HepG2 (cell line): ENCODE results near the gene FBF1. TPM values are rescaled to one million over a fixed set of nuclear protein-coding genes. Genes with fewer than 3 reads are reported as not detected.

ENCODE experiments used
- ATF1 ChIP-seq: IDR thresholded peaks from 2 replicates; pipeline ENCODE4 v1.6.1; 2016; ENCODE audit warnings: mild to moderate bottlenecking, control low read depth
- BHLHE40 ChIP-seq: IDR thresholded peaks from 2 replicates; pipeline ENCODE4 v1.6.1; 2011; ENCODE audit warnings: low read length, improper control_type of control experiment
- CERS6 ChIP-seq: sonication (generic); formaldehyde crosslinking; IDR thresholded peaks from 2 replicates; pipeline ENCODE4 v1.5.0; 2020; ENCODE audit warnings: missing genetic modification reagents
- EZH2 ChIP-seq: conservative IDR thresholded peaks from 2 replicates; pipeline ENCODE4 v1.6.1; 2012; ENCODE audit warnings: mild to moderate bottlenecking, low read depth, low read length, moderate library complexity
- HIC2 ChIP-seq: sonication (generic); formaldehyde crosslinking; IDR thresholded peaks from 2 replicates; pipeline ENCODE4 v1.9.0; 2022; ENCODE audit warnings: low read depth, missing genetic modification reagents
- HMG20B ChIP-seq: conservative IDR thresholded peaks from 2 replicates; pipeline ENCODE4 v1.6.1; 2016; ENCODE audit warnings: missing genetic modification reagents, missing compliant biosample characterization
- NR2F2 ChIP-seq: IDR thresholded peaks from 2 replicates; pipeline ENCODE4 v1.6.1; 2012; ENCODE audit warnings: low read depth, inconsistent platforms, borderline replicate concordance
- STAT5B ChIP-seq: sonication (generic); formaldehyde crosslinking; IDR thresholded peaks from 2 replicates; pipeline ENCODE4 v1.4.0; 2020; ENCODE audit warnings: missing genetic modification reagents
- ZBTB37 ChIP-seq: sonication (generic); formaldehyde crosslinking; IDR thresholded peaks from 2 replicates; pipeline ENCODE4 v1.4.0; 2020; ENCODE audit warnings: mild to moderate bottlenecking, missing genetic modification reagents
- ZNF337 ChIP-seq: sonication (generic); formaldehyde crosslinking; IDR thresholded peaks from 2 replicates; pipeline ENCODE4 v1.5.1; 2020; ENCODE audit warnings: missing genetic modification reagents, low read depth, mild to moderate bottlenecking, borderline replicate concordance
- ZNF343 ChIP-seq: sonication (generic); formaldehyde crosslinking; IDR thresholded peaks from 2 replicates; pipeline ENCODE4 v1.4.0; 2020; ENCODE audit warnings: mild to moderate bottlenecking, missing genetic modification reagents
- ZNF503 ChIP-seq: sonication (generic); formaldehyde crosslinking; IDR thresholded peaks from 2 replicates; pipeline ENCODE4 v1.4.0; 2020; ENCODE audit warnings: missing genetic modification reagents
- ZNF557 ChIP-seq: sonication (generic); formaldehyde crosslinking; IDR thresholded peaks from 2 replicates; pipeline ENCODE4 v1.4.0; 2020; ENCODE audit warnings: missing genetic modification reagents
- ZNF558 ChIP-seq: sonication (generic); formaldehyde crosslinking; IDR thresholded peaks from 2 replicates; pipeline ENCODE4 v1.9.0; 2022; ENCODE audit warnings: mild to moderate bottlenecking, missing genetic modification reagents, borderline replicate concordance
- ZNF670 ChIP-seq: sonication (generic); formaldehyde crosslinking; IDR thresholded peaks from 2 replicates; pipeline ENCODE4 v1.8.0; 2022; ENCODE audit warnings: mild to moderate bottlenecking, missing genetic modification reagents, borderline replicate concordance
- ZNF761 ChIP-seq: sonication (generic); formaldehyde crosslinking; conservative IDR thresholded peaks from 2 replicates; pipeline ENCODE4 v1.4.0; 2020; ENCODE audit warnings: mild to moderate bottlenecking, missing genetic modification reagents
- ZZZ3 ChIP-seq: sonication (generic); formaldehyde crosslinking; IDR thresholded peaks from 2 replicates; pipeline ENCODE4 v1.4.0; 2020; ENCODE audit warnings: missing genetic modification reagents, mild to moderate bottlenecking, borderline replicate concordance
- polyA plus RNA-seq, 8 experiments: library from polyadenylated mRNA; depleted of rRNA in 3 of 8; stranded (reverse) in 7 of 8; unstranded in 1 of 8; fragments of >200 nt; fragmentation: Illumina TruSeq in 4 of 8; extraction: Trizol in 4 of 8; gene quantifications; 2 replicates each; pipeline versions ENCODE4 v1.2.1 to v1.2.3, GENCODE V29; 2011 to 2016; ENCODE audit warnings: low read depth in 4 of 8, missing spikeins in 1 of 8, mixed read lengths in 1 of 8; ENCODE audit not compliant: insufficient read depth in 1 of 8
- total RNA-seq, 5 experiments: library from RNA; depleted of rRNA; stranded (reverse); fragments of >200 nt; fragmentation: Illumina TruSeq; extraction: Trizol; gene quantifications; 2 replicates each; pipeline ENCODE4 v1.2.3, GENCODE V29; 2016; ENCODE audit warnings: low read depth in 1 of 5

FBF1 gene
- total and polyA plus RNA-seq, 2 of the 13 experiments (the other 11 are each of a cell fraction or from before 2014, with no cell fraction given), result 2.4 to 8.1 TPM

- TF ChIP-seq CERS6 (CRISPR knock-in tag) (no peak), NR2F2 (peak; percentile 80), STAT5B (CRISPR knock-in tag) (no peak; the same call in 1 of the 2 replicates), BHLHE40 (no peak), HMG20B (CRISPR knock-in tag) (peak; percentile 39; the same call in 1 of the 2 replicates), ZNF557 (CRISPR knock-in tag) (peak; percentile 37; the same call in 1 of the 2 replicates), ZNF503 (CRISPR knock-in tag) (peak; percentile 89), ZNF761 (CRISPR knock-in tag) (0 out of 2 replicates have a peak, but pooled peaks have one; percentile 30), EZH2 (no peak), ZNF670 (CRISPR knock-in tag) (no peak), ZNF343 (no peak), ZBTB37 (CRISPR knock-in tag) (peak; percentile 86), ATF1 (CRISPR knock-in tag) (no peak), HIC2 (CRISPR knock-in tag) (peak; percentile 97), ZNF337 (CRISPR knock-in tag) (peak; percentile 90), ZNF558 (CRISPR knock-in tag) (no peak), ZZZ3 (CRISPR knock-in tag) (no peak)
These were observed 68.1 kb downstream of the FBF1 start (continued) for GRCh38 chr17:75872434-75873351.
